GM12801 (cell line): ENCODE measurements around the gene GABRR3.

Experiments used
- TF ChIP-seq, protein P1 (sequence below): IDR thresholded peaks from one replicate; pipeline ENCODE4 v1.5.1; 2011; ENCODE audit warnings: control low read depth; ENCODE audit not compliant: insufficient read length; ENCODE audit errors: extremely low read depth

The GABRR3 gene

DNA sequence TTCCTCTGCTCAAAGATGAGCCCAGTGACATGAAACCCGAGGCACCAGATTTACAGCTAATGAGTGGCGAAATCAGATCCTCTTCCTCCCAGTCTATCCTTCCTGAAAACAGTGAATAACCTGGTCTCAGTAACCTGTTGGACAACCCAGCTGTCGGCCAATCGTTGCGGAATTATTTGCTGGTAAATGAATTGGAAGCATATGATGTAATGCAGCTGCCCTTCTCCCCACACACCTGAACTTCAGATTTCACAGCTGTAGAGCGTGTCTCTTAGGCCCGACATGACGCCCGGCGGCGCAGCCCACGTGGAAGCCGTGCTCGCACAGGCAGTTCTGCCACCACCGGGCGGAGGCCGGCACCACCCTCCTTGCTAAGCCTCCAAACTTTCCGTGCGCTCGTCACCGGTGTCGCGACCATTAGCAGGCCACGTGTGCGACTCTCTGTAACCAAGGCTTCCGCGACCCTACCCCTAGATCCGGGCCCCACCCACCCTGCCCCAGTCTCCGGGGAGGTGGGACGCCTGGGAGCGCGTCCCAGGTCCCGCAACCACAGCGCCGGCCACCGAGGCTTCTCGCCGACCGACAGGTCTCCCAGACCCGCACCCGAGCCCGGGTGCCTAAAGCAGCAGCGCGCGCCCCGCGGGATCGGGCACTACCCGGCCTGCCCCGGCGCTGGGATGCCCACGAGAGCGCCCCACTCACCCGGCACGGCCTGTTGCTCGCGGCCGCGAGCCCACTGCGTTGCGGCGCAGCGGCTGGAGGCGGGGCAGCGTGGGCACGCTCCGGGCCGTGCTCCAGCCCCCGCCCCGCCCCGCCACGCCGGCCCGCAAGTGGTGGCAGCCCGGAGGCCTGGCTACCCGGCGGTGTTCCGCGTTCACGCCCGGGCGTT is 63.2 kb downstream of the GABRR3 start, which contains the start of gene RIOX2:
Gene RIOX2 (minus strand): TSS at position 753 of the 889 bp plus-strand sequence. CDS start 4,838 bp downstream, outside the sequence.
- TF ChIP-seq, protein P1, sequence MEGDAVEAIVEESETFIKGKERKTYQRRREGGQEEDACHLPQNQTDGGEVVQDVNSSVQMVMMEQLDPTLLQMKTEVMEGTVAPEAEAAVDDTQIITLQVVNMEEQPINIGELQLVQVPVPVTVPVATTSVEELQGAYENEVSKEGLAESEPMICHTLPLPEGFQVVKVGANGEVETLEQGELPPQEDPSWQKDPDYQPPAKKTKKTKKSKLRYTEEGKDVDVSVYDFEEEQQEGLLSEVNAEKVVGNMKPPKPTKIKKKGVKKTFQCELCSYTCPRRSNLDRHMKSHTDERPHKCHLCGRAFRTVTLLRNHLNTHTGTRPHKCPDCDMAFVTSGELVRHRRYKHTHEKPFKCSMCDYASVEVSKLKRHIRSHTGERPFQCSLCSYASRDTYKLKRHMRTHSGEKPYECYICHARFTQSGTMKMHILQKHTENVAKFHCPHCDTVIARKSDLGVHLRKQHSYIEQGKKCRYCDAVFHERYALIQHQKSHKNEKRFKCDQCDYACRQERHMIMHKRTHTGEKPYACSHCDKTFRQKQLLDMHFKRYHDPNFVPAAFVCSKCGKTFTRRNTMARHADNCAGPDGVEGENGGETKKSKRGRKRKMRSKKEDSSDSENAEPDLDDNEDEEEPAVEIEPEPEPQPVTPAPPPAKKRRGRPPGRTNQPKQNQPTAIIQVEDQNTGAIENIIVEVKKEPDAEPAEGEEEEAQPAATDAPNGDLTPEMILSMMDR, result no peak

DNA sequence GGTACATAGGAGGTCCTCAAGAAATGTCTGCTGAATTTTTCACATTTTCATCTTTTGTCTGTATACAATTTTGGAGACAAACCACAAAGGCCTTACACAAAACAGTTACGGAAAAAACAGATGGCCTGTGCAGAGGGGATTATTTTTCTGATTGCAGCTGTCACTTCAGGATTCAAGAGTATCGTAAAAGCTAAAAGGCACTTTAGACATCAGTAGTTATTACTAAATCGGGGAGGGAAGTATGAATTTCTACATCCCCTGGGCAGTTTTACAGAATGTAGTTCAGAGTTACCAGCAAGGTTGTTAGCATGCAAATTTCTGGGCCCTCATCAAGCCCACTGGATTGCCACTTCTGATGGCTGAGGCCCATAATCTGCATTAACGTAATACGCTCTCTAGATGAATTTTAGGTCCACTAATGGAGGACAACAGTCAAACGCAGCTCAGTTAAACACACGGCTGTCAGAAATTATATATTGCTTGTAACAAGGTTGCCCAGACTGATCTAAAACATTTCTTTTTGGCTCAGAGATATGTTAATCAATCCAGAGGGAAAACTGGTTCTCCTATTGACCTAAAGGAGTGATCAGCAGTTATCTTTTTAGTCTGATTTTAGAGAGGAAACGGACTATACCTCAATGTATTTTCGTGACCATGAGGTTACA is 64.0 kb downstream of the GABRR3 start:
- TF ChIP-seq, protein P1, result no peak

DNA sequence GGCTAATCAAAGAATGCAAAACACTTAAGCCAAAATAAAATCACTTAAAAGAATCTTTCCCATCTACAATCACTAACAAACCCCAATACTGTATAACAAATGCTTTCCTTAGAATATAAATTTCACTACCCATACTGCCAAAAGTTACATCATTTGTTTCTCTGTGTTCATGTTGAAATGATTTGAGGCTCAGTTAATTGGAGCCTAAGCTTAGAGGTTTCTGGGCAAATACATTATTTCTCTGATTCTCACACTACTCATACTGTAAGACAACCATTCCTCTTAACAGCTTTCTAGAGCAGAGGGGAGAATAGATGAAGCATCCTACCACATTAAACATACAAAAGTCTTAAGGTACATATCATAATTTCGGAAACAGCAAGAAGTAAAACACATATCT is 65.0 kb downstream of the GABRR3 start:
- TF ChIP-seq, protein P1, result no peak

DNA sequence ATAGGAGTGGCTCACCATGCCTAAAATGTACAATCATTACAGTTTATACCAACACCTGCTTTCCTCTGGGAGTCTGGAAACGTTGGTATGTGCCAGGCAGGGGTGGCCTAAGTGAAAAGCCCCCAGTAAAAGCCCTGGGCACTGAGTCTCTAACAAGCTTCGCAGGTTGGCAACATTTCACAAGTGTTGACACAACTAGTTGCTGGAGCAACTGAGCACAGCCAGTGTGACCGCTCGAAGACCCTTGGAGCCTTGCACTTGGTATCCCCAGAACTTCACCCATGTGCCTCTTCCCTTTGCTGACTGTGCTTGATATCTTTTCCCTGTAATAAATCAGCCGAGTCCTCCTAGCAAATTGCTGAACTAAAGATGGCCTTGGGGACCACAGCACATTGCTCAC is 65.6 kb downstream of the GABRR3 start:
- TF ChIP-seq, protein P1, result no peak

DNA sequence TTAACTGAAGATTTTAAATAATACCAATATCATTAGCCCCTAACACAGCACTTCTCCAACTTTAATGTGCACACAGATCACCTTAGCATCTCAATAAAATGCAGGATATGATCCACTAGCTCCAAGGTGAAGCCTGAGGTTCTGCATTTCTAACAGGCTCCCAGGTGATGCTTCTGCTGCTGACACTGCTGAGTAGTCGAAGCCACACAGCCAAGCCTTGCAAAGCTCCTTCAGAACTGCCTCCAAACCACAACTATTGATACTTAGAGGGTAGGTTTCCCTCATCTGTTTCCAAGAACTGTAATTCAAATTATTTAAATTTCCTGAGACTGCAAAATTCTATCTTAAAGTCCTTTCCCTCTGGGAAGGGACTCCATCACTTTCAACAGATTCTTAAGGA is 66.7 kb downstream of the GABRR3 start:
- TF ChIP-seq, protein P1, result no peak

DNA sequence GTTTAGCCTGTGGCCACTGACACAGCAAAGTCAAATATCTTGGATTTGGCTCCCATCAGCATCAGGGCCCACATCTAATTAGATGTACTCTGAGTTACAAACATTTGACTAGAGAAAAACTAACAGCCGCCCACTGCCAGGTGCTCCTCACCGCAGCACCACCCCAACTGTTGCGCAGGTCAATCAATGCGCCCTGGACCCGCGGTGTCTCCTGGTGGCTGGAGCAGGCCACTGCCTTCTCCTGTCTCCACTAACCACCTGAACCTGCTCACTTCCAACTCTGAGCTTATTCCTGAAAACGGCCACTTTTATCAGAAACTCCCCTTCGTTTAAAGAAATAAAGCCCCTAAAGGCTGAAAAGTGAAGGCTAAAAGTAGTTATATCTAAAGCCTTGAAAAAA is 67.1 kb downstream of the GABRR3 start:
- TF ChIP-seq, protein P1, result no peak

DNA sequence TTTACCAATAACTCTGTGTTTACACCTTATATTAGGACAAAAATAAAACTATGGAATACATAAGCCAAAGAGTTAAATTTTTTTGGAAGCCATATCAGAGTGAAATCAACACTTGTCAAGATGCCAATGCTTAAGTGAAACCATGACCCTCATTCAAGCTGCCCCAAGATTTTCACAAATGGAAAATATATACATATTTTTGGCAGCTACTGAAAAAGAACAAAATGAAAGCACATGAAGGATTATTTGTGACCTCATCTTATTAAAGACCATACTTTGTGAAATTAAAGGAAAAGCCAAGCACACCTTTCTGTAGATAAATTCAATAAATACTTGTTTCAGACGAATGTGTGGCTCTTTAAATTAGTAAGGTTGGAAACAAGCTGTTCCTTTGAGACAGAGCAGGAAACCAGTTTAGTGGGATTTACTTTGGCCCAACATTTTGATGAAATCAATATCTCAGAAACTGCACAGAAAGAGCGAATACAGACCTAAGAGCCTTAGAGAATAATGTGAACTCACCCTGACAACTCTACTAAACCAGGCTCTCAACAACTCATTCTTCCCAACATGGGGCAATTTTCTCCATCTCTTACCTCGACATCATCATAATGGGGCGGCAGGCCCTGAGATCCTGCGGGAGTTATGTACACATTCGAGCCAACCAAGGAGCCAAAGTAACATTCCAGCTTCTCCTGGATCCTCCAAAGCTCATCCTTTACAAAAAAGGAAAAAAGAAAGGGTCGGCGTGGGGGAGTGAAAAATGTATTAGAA is 73.9 kb downstream of the GABRR3 start:
- TF ChIP-seq, protein P1, result no peak
